Measurements from ENCODE around the gene IL32. TPM values are rescaled to one million over a fixed set of nuclear protein-coding genes. Genes with fewer than 3 reads are reported as not detected.
A peak's percentile ranks its signal among the peaks of the same experiment; 100 is the strongest.

The IL32 gene
- total and polyA plus RNA-seq, 2 donors, result 18.1 to 28.0 TPM

DNA sequence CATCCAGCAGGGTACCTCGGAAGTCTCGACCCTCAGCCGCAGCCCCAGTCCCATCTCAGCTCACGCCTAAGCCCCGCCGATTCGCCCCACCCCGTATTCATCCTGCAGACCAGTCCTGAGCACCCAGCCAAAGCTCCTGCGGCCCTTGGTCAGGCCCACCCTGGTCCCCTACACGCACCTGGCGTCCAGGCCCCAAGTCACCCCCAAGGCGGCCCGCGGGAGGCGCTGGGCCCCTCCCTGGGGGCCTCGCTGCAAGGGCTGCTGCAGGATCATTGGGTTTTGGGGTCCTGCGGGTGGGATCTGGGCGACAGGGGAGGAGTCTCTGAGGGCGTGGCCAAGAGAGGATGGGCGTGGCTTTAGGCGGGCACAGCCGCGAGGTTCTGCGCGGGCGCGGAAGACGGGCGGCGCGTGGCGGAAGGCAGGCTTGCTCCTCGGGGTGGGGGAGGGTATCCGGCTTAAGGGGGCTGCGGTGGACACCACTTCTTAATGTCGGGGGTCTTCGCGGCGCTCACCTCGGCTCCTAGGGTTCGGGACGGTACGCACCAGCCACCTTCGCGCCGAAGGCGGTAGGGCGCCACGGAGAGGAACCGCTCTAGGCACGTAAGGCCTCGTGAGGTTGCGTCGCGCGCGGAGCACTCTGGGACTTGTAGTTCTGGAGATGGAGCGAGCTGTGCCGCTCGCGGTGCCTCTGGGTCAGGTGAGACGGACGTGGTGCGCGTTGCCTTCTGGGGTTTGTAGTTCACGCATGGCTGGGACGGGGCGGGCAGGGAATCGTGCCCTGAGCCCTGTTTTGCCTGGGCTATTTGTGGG, 41.6 kb upstream of the IL32 start, which contains the start of the genes HCFC1R1 and THOC6:
Gene HCFC1R1, minus strand, starts transcription at position 274 of the 810 bp plus-strand sequence. Its CDS starts 1 bp downstream, at position 273.
Gene THOC6, plus strand, starts transcription at position 367 of the 810 bp plus-strand sequence. Its CDS starts 292 bp downstream, at position 659.
- Histone ChIP-seq H3K36me3 (ENCODE audit: insufficient read depth) (no peaks in the 10 kb centered on the region), H3K27ac (ENCODE audit: low read depth) (peak within 1 kb of the TSS; percentile 90), H3K4me3 (ENCODE audit: low read depth, low read length) (peak within 1 kb of the TSS; percentile 50), H3K4me1 (ENCODE audit: insufficient read depth) (peaks cover 2% of the 10 kb centered on the region)
- under 1% methylated on average over 69 of the region's 69 CpGs for WGBS
- peak; percentile 93 for DNase-seq (ENCODE audit: extremely low spot score)

DNA sequence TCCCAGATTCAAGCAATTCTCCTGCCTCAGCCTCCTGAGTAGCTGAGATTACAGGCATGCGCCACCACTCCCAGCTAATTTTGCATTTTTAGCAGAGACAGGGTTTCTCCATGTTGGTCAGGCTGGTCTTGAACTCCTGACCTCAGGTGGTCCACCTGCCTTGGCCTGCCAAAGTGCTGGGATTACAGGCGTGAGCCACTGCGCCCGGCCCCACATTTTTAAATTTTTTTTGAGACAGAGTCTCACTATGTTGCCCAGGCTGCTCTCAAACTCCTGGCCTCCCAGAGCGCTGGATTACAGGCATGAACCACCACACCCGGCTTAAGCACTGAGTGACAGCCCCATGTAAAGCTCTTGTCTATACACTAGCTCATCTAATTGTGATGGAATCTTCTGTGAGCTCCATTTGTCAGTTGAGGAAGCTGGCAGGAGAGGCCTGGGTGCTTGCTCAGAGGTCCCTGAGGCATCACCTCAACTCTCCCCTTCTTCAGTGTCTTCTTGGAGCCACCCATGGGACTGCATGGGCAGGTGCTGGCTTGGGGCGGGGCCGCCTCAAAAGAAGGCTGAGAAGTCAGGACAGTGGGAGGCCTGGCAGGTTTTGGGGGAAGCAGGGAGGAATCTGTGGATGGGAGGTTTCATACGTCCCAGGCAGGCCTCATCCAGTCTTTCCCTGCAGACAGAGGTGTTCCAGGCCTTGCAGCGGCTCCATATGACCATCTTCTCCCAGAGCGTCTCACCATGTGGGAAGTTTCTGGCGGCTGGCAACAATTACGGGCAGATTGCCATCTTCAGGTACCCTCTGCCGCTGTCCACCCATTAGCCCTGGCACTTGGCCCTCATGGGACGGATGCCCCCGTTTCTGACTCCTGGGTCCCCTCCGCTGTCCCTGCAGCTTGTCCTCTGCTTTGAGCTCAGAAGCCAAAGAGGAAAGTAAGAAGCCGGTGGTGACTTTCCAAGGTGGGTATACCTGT, 40.1 kb upstream of the IL32 start:
- no peak overlapping the region for H3K27ac ChIP-seq (ENCODE audit: low read depth)
- WGBS, result 94% methylated on average over 18 of the region's 18 CpGs
- H3K36me3 ChIP-seq (ENCODE audit: insufficient read depth), result no peaks in the 10 kb centered on the region
- no peak overlapping the region for H3K4me3 ChIP-seq (ENCODE audit: low read depth, low read length)
- H3K4me1 ChIP-seq (ENCODE audit: insufficient read depth), result peaks cover 2% of the 10 kb centered on the region
- no peak for DNase-seq (ENCODE audit: extremely low spot score)

DNA sequence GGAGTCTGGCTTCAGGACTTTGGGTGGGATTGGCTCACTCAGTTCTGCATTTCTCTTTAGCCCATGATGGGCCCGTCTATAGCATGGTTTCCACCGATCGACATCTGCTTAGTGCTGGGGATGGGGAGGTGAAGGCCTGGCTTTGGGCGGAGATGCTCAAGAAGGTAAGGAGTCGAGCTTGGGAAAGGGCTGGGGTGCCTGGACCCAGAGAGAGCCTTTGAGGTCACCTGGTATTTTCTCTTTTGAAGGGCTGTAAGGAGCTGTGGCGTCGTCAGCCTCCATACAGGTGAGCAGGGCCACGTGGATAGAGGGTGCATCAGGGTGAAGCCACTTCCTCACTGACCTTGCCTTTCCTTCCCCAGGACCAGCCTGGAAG, 39.4 kb upstream of the IL32 start:
- Histone ChIP-seq H3K36me3 (ENCODE audit: insufficient read depth) (no peaks in the 10 kb centered on the region), H3K27ac (ENCODE audit: low read depth) (no peak overlapping the region), H3K4me1 (ENCODE audit: insufficient read depth) (peaks cover 2% of the 10 kb centered on the region), H3K4me3 (ENCODE audit: low read depth, low read length) (no peak overlapping the region)
- 95% methylated on average over 8 of the region's 8 CpGs for WGBS
- DNase-seq (ENCODE audit: extremely low spot score), result no peak

DNA sequence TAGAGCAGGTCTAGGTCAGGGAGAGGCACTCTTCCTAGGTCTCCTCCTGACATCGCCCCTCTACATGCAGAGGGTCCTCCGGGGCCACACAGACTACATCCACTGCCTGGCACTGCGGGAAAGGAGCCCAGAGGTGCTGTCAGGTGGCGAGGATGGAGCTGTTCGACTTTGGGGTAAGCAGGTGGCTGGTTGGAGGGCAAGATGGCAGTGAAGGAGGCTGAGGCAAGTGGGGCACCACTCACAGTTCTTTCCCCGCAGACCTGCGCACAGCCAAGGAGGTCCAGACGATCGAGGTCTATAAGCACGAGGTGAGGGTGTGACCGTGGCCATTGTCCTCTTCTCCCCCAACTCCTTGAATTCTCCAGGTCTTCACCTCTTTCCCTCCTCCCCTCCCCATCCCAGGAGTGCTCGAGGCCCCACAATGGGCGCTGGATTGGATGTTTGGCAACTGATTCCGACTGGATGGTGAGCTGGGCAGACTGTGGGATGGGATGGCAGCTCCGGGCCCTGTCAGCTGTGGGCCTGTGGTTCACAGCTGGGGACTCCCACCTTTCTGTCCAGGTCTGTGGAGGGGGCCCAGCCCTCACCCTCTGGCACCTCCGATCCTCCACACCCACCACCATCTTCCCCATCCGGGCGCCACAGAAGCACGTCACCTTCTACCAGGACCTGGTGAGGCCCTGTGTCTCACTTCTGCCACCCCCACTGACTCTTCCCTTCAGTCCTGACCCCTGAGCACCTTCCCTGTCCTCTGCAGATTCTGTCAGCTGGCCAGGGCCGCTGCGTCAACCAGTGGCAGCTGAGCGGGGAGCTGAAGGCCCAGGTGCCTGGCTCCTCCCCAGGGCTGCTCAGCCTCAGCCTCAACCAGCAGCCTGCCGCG, 38.6 kb upstream of the IL32 start:
- no peak for DNase-seq (ENCODE audit: extremely low spot score)
- Histone ChIP-seq H3K4me3 (ENCODE audit: low read depth, low read length) (no peak overlapping the region), H3K27ac (ENCODE audit: low read depth) (no peak overlapping the region), H3K36me3 (ENCODE audit: insufficient read depth) (no peaks in the 10 kb centered on the region), H3K4me1 (ENCODE audit: insufficient read depth) (peaks cover 2% of the 10 kb centered on the region)
- 93% methylated on average over 24 of the region's 24 CpGs for WGBS

DNA sequence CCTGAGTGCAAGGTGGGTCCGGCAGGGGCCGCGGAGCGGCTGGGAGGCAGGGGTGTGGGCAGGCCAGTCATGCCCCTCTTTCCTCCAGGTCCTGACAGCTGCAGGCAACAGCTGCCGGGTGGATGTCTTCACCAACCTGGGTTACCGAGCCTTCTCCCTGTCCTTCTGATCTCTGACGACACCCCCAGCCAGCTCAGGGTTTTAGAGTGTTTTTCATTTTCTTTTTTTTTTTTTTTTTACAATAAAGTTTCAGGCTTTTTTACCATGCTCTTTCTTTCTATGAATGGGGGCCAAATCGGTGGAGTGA, 38.0 kb upstream of the IL32 start:
- no peak for DNase-seq (ENCODE audit: extremely low spot score)
- WGBS, result 91% methylated on average over 8 of the region's 8 CpGs
- no peaks in the 10 kb centered on the region for H3K4me1 ChIP-seq (ENCODE audit: insufficient read depth)
- no peak overlapping the region for H3K27ac ChIP-seq (ENCODE audit: low read depth)
- H3K4me3 ChIP-seq (ENCODE audit: low read depth, low read length), result no peak overlapping the region
- H3K36me3 ChIP-seq (ENCODE audit: insufficient read depth), result no peaks in the 10 kb centered on the region

DNA sequence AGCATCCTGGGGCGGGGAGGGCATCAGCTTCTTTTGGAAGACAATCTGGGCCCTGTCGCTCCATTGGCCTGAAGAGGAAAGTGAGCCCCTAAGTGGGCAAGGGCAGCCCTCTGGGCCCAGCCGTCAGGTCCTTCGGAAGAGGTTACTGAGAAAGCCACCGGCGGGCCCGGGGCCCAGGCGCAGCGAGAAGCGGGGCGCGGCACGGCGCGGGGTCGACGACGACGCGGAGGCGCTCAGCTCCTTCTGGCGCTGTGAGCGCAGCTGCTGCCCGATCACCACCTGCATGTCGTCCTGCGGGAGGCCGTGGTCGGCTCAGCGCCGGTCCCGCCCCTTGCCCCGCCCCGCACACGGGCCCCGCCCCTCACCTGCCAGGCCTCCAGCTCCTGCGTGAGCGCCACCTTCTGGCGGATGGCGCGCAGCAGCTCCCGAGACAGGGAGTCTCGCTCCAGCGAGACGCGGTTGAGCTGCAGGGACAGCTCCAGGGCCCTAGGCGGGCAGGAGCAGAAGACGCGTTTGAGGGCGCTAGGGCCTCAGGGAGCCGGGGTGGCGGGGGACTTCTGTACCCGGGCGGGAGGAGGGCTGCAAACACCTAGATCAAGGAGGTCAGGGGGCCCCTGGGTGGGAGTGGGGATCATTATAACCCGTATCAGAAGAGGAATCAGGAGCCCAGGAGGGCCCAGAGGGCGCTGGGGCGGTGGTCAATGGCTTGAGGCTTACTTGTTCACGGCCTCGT, 37.3 kb upstream of the IL32 start:
- no peak overlapping the region for H3K27ac ChIP-seq (ENCODE audit: low read depth)

DNA sequence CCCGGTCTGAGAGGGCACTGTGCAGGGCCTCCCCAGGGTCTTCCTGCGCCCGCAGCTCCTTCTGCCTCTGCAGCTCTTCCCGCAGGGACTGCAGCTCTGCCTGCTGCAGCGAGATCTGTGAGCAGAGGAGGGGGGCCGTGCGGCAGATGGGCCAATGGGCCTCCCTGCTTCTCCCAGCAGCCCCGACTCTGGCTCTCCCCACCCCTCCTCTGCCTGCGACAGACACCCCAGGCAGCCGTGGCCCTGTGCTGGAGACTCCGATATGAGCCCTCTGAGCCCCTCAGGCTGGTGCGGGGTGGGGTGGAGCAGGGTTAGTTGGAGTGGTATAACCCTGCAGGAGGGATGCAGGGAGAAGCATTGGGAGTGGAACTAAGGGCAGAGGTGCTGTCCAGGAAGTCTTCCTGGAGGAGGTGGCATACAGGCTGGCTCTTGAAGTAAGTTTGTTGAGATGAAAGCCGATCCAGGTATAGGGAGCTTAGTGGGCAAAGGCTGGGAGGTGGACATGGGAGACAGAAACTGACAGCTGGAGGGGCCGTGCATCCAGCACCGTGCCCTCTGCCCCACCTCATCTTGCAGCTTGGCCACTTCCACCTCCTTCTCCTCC, 36.6 kb upstream of the IL32 start:
- Histone ChIP-seq H3K4me3 (ENCODE audit: low read depth, low read length) (no peak overlapping the region), H3K27ac (ENCODE audit: low read depth) (no peak overlapping the region), H3K36me3 (ENCODE audit: insufficient read depth) (no peaks in the 10 kb centered on the region), H3K4me1 (ENCODE audit: insufficient read depth) (no peaks in the 10 kb centered on the region)
- no peak for DNase-seq (ENCODE audit: extremely low spot score)
- WGBS, result 25% methylated on average over 15 of the region's 15 CpGs

More for the DNA sequence above, 37.3 kb upstream of the IL32 start:
- no peaks in the 10 kb centered on the region for H3K36me3 ChIP-seq (ENCODE audit: insufficient read depth)
- no peak overlapping the region for H3K4me3 ChIP-seq (ENCODE audit: low read depth, low read length)
- WGBS, result 13% methylated on average over 58 of the region's 58 CpGs
- DNase-seq (ENCODE audit: extremely low spot score), result no peak
- H3K4me1 ChIP-seq (ENCODE audit: insufficient read depth), result no peaks in the 10 kb centered on the region

DNA sequence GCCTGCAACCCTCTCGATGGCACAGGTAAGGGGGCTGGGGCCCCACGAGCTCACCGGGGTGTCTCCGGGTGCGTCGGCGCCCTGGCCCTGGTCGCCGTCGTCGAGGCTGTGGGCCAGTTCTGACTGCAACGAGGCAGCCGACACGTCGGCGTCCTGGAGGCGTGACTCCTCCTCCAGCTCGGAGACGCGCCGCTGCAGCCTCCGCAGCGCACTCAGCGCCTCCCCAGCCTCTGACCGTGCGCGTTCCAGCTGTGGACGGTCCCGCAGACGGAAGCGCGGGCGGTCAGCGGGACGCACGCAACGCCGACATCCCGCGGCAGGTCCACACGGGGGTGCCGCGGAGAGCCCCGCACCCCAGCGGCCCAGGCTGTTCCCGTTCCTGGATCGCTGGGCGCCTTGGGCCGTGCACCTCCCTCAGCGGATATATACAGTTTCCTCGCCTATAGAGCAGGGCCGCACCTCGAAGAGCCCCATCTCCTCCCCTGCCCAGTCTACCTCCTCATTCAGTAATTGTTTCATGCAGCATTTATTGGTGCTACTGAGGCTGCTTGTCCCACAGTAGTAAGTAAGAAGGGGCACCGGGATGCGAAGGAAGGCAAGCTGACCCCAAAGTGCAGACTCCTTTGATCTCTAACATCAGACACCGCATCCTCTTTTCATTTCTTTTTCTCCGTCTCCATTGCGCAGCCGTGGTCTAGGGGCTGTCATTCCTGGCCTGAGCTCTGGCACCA, 35.8 kb upstream of the IL32 start:
- 10% methylated on average over 59 of the region's 59 CpGs for WGBS
- no peak overlapping the region for H3K4me3 ChIP-seq (ENCODE audit: low read depth, low read length)

DNA sequence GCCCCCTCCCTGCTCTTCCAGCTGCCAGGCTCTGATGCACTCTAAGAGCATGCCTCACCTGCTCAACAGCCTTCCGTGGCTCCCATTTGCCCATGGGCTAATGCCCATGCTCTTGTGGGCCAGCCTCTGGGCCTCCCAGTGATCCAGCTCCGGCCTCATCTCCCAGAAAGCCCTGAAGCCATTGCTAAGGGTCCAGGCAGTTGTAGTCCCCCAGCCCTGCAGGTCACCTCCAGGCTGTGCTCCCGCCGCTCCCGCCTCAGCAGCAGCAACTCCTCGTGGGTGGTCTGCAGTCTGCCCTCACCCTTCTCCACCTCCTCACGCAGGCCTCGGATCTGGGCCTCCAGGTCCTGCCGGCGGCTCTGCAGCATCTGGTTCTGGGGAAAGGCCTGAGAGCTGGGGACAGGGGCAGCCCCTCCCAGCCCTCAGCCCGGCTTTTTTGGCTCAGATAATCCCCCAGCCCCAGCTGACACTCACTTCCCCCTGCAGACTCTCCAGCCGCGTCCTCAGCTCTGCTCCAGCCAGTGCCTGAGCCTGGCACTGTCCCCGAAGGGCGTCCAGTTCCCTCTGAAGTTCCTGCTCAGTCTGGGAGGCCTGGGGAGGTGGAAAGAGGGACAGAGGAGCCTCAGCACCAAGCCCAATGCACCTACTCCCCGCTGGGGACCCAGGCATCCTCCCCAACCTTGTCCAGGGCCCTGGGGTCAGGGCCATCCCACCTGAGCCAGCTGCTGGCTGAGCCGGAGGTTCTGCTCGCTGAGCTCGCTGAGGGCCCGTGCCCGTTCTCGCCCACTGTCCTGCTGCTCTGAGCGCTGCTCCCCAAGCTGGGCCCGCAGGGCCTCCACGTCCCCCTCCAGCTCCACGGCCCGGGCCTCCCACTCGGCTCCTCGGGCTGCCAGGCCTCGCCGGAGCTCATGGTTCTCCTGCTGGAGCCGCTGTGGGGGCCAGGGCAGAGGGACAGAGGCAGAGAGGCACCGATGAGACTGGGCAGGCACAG, 34.9 kb upstream of the IL32 start:
- Histone ChIP-seq H3K27ac (ENCODE audit: low read depth) (no peak overlapping the region), H3K36me3 (ENCODE audit: insufficient read depth) (no peaks in the 10 kb centered on the region), H3K4me3 (ENCODE audit: low read depth, low read length) (no peak overlapping the region), H3K4me1 (ENCODE audit: insufficient read depth) (no peaks in the 10 kb centered on the region)
- 75% methylated on average over 33 of the region's 33 CpGs for WGBS
- DNase-seq (ENCODE audit: extremely low spot score), result no peak

More for the DNA sequence above, 35.8 kb upstream of the IL32 start:
- no peaks in the 10 kb centered on the region for H3K4me1 ChIP-seq (ENCODE audit: insufficient read depth)
- H3K27ac ChIP-seq (ENCODE audit: low read depth), result no peak overlapping the region
- DNase-seq (ENCODE audit: extremely low spot score), result no peak
- no peaks in the 10 kb centered on the region for H3K36me3 ChIP-seq (ENCODE audit: insufficient read depth)

DNA sequence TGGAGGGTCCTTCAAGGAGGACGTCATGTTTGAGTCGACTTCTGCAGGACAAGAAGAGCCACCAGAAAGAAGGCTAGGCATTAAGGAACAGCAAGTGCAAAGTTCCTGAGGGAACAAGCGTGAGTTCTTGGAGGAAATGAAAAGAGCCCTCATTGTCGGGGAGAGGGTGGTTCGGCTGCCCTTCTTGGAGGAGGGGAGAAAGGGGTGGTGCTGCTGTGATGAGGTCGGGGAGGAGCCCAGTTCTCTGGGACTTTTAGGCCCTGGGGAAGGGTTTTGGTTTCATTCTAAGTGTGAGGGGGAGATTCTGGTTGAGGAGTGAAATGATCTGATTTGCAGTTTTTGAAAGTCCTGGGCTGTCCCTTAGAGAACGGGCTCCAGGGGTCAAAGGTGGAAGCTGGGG, 32.8 kb upstream of the IL32 start:
- Histone ChIP-seq H3K36me3 (ENCODE audit: insufficient read depth) (no peaks in the 10 kb centered on the region), H3K4me3 (ENCODE audit: low read depth, low read length) (no peak overlapping the region), H3K27ac (ENCODE audit: low read depth) (no peak overlapping the region), H3K4me1 (ENCODE audit: insufficient read depth) (no peaks in the 10 kb centered on the region)
- no peak for DNase-seq (ENCODE audit: extremely low spot score)
- 34% methylated on average over 7 of the region's 7 CpGs for WGBS
